DMS 273 treated with DMSO at 0.1 percent for 48 hours (cell line): Measurements from ENCODE around the gene LDB2.

Experiments
- DNase-seq: peaks from one replicate; lab custom pipeline; 2025; lab: John Stamatoyannopoulos, UW

Gene LDB2

GRCh38 chr4:16483540-16483939, 414.9 kb downstream of the LDB2 start:
- no peak for DNase-seq

DNA sequence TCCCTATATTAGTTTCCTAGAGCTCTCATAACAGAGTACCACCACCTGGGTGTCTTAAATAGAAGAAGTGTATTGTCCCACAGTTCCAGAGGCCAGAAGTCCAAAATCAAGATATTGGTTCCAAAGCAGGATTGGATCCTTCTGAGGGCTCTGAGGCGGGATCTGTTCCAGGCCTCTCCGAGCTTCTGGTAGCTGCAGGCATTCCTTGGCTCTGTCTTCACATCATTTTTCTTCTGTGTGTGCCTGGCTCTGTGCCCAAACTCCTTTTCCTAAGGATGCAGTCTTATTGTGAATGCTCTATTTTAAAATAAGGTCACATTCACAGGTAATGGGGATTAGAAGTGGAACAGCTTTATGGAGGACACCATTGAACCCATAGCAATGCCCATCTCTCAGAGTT, 418.4 kb downstream of the LDB2 start:
- DNase-seq: no peak

- no peak for DNase-seq
Observed at GRCh38 chr4:16472537-16472936, 425.9 kb downstream of the LDB2 start.

GRCh38 chr4:16467061-16467460, 431.4 kb downstream of the LDB2 start:
- no peak for DNase-seq

DNA sequence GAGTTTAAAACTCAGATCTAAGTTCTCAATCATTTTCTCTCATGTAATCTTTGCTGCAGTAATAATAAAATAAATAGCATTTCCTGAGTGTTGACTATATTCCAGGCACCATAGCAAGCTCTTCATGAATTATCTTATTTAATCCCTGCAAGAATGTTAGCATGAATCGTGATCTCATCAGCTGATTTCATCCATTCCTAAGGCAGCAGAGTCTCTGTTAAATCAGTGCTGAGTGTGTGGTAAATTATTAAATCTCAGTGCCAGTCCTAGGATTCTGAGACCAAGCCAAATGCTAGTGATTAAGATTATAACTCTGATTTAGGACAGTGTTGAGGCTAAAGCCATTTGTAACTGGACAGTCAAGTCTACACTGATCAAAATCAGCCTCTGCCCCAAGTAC, 431.9 kb downstream of the LDB2 start:
- no peak for DNase-seq

DNA sequence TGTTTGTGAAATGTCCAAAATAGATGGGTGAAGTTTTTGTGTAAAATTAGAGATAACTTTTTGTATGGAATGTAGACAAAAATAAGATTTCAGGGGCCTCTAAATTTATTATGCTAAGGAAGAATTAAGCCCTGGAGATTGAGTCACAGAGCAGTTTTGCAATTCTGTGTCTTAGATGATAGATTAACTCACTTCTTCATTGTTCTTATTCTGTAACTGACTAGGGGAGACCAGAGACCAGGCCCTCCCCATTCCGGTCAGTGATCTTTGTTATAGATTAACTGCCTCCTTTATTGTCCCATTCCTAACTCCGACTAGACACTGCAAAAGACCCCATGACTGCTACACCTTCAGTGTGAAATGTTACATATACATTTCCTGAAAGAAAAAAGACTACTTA, 433.8 kb downstream of the LDB2 start:
- DNase-seq: no peak

- DNase-seq: no peak
Observed at GRCh38 chr4:16462656-16463055, 435.8 kb downstream of the LDB2 start.

DNA sequence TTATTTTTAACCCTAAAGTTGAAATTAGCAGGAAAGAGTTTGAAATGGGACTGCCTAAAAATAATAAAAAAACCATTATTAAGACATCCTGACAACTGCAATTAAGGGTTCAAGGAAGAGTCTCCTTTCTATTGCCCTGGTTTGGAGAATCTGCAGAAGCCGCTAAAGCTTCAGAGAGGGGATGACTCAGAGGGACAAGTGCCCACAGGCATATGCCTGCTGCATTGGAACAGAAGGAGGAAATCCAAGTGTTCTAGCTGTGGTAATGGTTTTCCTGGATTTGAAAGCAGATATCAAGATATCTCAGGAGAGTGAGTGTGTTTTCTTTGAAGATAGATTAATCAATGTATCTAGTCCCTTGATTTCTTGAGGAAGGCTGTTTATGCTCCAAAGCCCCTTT, 437.1 kb downstream of the LDB2 start:
- no peak for DNase-seq

GRCh38 chr4:16457944-16458343, 440.5 kb downstream of the LDB2 start:
- DNase-seq: no peak
